ENCODE results near the gene EIF3L.

GRCh38 chr22:37905534-37906363, 56.5 kb downstream of the EIF3L start, which contains the start of gene MICALL1:
- TF ChIP-seq, protein P1, sequence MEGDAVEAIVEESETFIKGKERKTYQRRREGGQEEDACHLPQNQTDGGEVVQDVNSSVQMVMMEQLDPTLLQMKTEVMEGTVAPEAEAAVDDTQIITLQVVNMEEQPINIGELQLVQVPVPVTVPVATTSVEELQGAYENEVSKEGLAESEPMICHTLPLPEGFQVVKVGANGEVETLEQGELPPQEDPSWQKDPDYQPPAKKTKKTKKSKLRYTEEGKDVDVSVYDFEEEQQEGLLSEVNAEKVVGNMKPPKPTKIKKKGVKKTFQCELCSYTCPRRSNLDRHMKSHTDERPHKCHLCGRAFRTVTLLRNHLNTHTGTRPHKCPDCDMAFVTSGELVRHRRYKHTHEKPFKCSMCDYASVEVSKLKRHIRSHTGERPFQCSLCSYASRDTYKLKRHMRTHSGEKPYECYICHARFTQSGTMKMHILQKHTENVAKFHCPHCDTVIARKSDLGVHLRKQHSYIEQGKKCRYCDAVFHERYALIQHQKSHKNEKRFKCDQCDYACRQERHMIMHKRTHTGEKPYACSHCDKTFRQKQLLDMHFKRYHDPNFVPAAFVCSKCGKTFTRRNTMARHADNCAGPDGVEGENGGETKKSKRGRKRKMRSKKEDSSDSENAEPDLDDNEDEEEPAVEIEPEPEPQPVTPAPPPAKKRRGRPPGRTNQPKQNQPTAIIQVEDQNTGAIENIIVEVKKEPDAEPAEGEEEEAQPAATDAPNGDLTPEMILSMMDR (IDR thresholded peaks at IDR 0.05; ENCODE audit: extremely low read depth in 1 of 2, insufficient read depth in 1 of 2, low read depth in 1 of 2, low read length in 2 of 2): no peak
- TF ChIP-seq POLR2A (IDR thresholded peaks at IDR 0.05; ENCODE audit: low read depth, low read length): peak; percentile 73
- TF ChIP-seq POLR2AphosphoS5 (IDR thresholded peaks at IDR 0.05; ENCODE audit: insufficient read depth, low read depth, low read length): peak; percentile 74

Measured in endothelial cell of umbilical vein (primary cell).